HG03342 (cell line): ENCODE data around the gene GGA1.
A peak's percentile ranks its signal among the peaks of the same experiment; 100 is the strongest.
"Not testable (repeated sequence)": the region's sequence is repeated elsewhere in the genome, so short reads cannot be mapped to it uniquely, and the experiment has no call there.

ENCODE experiments used
- ATAC-seq: cut with Tn5 transposase; IDR thresholded peaks from one replicate; pipeline ENCODE4 v1.9.1; 2021; ENCODE audit warnings: mild to moderate bottlenecking, moderate library complexity; ENCODE audit not compliant: unreplicated experiment

Gene GGA1

GRCh38 chr22:37643225-37643847 is 34.7 kb downstream of the GGA1 start:
- ATAC-seq = no peak

- no peak for ATAC-seq
These were observed 38.7 kb downstream of the GGA1 start for GRCh38 chr22:37647317-37647716.

GRCh38 chr22:37647928-37648327 is 39.3 kb downstream of the GGA1 start:
- no peak for ATAC-seq

- no peak for ATAC-seq
These were observed 42.0 kb downstream of the GGA1 start for GRCh38 chr22:37650463-37651136.

GRCh38 chr22:37654563-37655251 is 46.1 kb downstream of the GGA1 start:
- no peak for ATAC-seq

GRCh38 chr22:37655252-37655563 is 46.6 kb downstream of the GGA1 start:
- ATAC-seq = no peak

- ATAC-seq = not testable (repeated sequence)
These were observed 47.9 kb downstream of the GGA1 start for GRCh38 chr22:37656583-37656982.

- ATAC-seq = no peak
These were observed 49.0 kb downstream of the GGA1 start for GRCh38 chr22:37657590-37658132.

- ATAC-seq = peak; percentile 72
These were observed 49.8 kb downstream of the GGA1 start, which contains the start of gene PDXP for GRCh38 chr22:37658133-37659065. TSS of gene PDXP (plus strand) at chr22:37658723. CDS start at chr22:37658783, 60 bp downstream.

- peak; percentile 7 for ATAC-seq
These were observed 50.6 kb downstream of the GGA1 start for GRCh38 chr22:37659066-37659896.

GRCh38 chr22:37659897-37660708 is 51.5 kb downstream of the GGA1 start:
- ATAC-seq = no peak

GRCh38 chr22:37660709-37661045 is 52.0 kb downstream of the GGA1 start:
- no peak for ATAC-seq

- ATAC-seq = no peak
These were observed 52.7 kb downstream of the GGA1 start for GRCh38 chr22:37661160-37661924.

- no peak for ATAC-seq
These were observed 53.4 kb downstream of the GGA1 start for GRCh38 chr22:37662039-37662438.

GRCh38 chr22:37663521-37664140 is 55.0 kb downstream of the GGA1 start:
- ATAC-seq = no peak

- ATAC-seq = no peak
These were observed 55.8 kb downstream of the GGA1 start for GRCh38 chr22:37664249-37665101.

GRCh38 chr22:37665487-37665886 is 56.9 kb downstream of the GGA1 start:
- no peak for ATAC-seq
